ENCODE measurements around the gene GRM1.

Gene GRM1

GRCh38 chr6:146363838-146364607 is 335.2 kb downstream of the GRM1 start:
- no peaks in the 10 kb centered on the region for H3F3A ChIP-seq (ENCODE audit: low read depth)
- no peaks in the 10 kb centered on the region for H3K79me2 ChIP-seq (ENCODE audit: insufficient read depth, low read length)
- TF ChIP-seq CTCF (conservative IDR thresholded peaks at IDR 0.05; ENCODE audit: low read length): no peak
- no peaks in the 10 kb centered on the region for H3K9me2 ChIP-seq (replicated peaks; ENCODE audit: low read depth, low read length)
- H3K9me3 ChIP-seq (ENCODE audit: insufficient read depth, low read depth, low read length): no peaks in the 10 kb centered on the region
- no peaks in the 10 kb centered on the region for H4K20me1 ChIP-seq (ENCODE audit: insufficient read depth, low read length, poor library complexity, severe bottlenecking)
- no peaks in the 10 kb centered on the region for H3K27me3 ChIP-seq (ENCODE audit: insufficient read depth, low read length, poor library complexity, severe bottlenecking)
- H3K4me3 ChIP-seq (ENCODE audit: low read length, poor library complexity, severe bottlenecking): no peak overlapping the region
- H3K36me3 ChIP-seq (ENCODE audit: insufficient read depth, low read length): no peaks in the 10 kb centered on the region
- H3K4me2 ChIP-seq (ENCODE audit: low read depth, low read length, poor library complexity, severe bottlenecking): no peak overlapping the region
- H3K9ac ChIP-seq (ENCODE audit: low read depth, low read length, poor library complexity, severe bottlenecking): no peak overlapping the region
- H2AFZ ChIP-seq (ENCODE audit: low read length): no peak overlapping the region
- peaks cover 8% of the 10 kb centered on the region for H3K4me1 ChIP-seq (ENCODE audit: insufficient read depth, low read length, poor library complexity, severe bottlenecking)

GRCh38 chr6:146364816-146365594 is 336.1 kb downstream of the GRM1 start:
- Histone ChIP-seq H3K9ac (ENCODE audit: low read depth, low read length, poor library complexity, severe bottlenecking) (no peak overlapping the region), H4K20me1 (ENCODE audit: insufficient read depth, low read length, poor library complexity, severe bottlenecking) (no peaks in the 10 kb centered on the region), H3K4me2 (ENCODE audit: low read depth, low read length, poor library complexity, severe bottlenecking) (no peak overlapping the region), H3K9me2 (replicated peaks; ENCODE audit: low read depth, low read length) (no peaks in the 10 kb centered on the region), H3K36me3 (ENCODE audit: insufficient read depth, low read length) (no peaks in the 10 kb centered on the region), H3K9me3 (ENCODE audit: insufficient read depth, low read depth, low read length) (no peaks in the 10 kb centered on the region), H3F3A (ENCODE audit: low read depth) (no peaks in the 10 kb centered on the region), H3K4me3 (ENCODE audit: low read length, poor library complexity, severe bottlenecking) (no peak overlapping the region), H3K27me3 (ENCODE audit: insufficient read depth, low read length, poor library complexity, severe bottlenecking) (no peaks in the 10 kb centered on the region), H3K79me2 (ENCODE audit: insufficient read depth, low read length) (no peaks in the 10 kb centered on the region), H2AFZ (ENCODE audit: low read length) (no peak overlapping the region), H3K4me1 (ENCODE audit: insufficient read depth, low read length, poor library complexity, severe bottlenecking) (peaks cover 8% of the 10 kb centered on the region)
- no peak for TF ChIP-seq EZH2phosphoT487 (IDR thresholded peaks at IDR 0.05; ENCODE audit: borderline replicate concordance)

GRCh38 chr6:146367061-146367460 is 338.2 kb downstream of the GRM1 start:
- Histone ChIP-seq H3K4me1 (ENCODE audit: insufficient read depth, low read length, poor library complexity, severe bottlenecking) (no peaks in the 10 kb centered on the region), H3K4me2 (ENCODE audit: low read depth, low read length, poor library complexity, severe bottlenecking) (no peak overlapping the region), H3K27me3 (ENCODE audit: insufficient read depth, low read length, poor library complexity, severe bottlenecking) (no peaks in the 10 kb centered on the region), H3F3A (ENCODE audit: low read depth) (no peaks in the 10 kb centered on the region), H2AFZ (ENCODE audit: low read length) (no peak overlapping the region), H3K9ac (ENCODE audit: low read depth, low read length, poor library complexity, severe bottlenecking) (no peak overlapping the region), H4K20me1 (ENCODE audit: insufficient read depth, low read length, poor library complexity, severe bottlenecking) (no peaks in the 10 kb centered on the region), H3K79me2 (ENCODE audit: insufficient read depth, low read length) (no peaks in the 10 kb centered on the region), H3K4me3 (ENCODE audit: low read length, poor library complexity, severe bottlenecking) (no peak overlapping the region), H3K9me3 (ENCODE audit: insufficient read depth, low read depth, low read length) (no peaks in the 10 kb centered on the region), H3K9me2 (replicated peaks; ENCODE audit: low read depth, low read length) (no peaks in the 10 kb centered on the region), H3K36me3 (ENCODE audit: insufficient read depth, low read length) (no peaks in the 10 kb centered on the region)
- TF ChIP-seq EZH2phosphoT487 (IDR thresholded peaks at IDR 0.05; ENCODE audit: borderline replicate concordance) (no peak), CTCF (conservative IDR thresholded peaks at IDR 0.05; ENCODE audit: low read length) (no peak)

Data from Loucy (cell line).